ENCODE data around the gene BRME1. TPM values are rescaled to one million over a fixed set of nuclear protein-coding genes. Genes with fewer than 3 reads are reported as not detected.

The BRME1 gene
- total and polyA plus RNA-seq, 2 of the 13 experiments (the other 11 are each of a cell fraction or from before 2014, with no cell fraction given), result 0.74 to 1.5 TPM

- no peak for TF ChIP-seq RORA (CRISPR knock-in tag; IDR thresholded peaks at IDR 0.05)
- TF ChIP-seq, protein P1, sequence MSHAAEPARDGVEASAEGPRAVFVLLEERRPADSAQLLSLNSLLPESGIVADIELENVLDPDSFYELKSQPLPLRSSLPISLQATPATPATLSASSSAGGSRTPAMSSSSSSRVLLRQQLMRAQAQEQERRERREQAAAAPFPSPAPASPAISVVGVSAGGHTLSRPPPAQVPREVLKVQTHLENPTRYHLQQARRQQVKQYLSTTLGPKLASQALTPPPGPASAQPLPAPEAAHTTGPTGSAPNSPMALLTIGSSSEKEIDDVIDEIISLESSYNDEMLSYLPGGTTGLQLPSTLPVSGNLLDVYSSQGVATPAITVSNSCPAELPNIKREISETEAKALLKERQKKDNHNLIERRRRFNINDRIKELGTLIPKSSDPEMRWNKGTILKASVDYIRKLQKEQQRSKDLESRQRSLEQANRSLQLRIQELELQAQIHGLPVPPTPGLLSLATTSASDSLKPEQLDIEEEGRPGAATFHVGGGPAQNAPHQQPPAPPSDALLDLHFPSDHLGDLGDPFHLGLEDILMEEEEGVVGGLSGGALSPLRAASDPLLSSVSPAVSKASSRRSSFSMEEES (CRISPR knock-in tag; IDR thresholded peaks at IDR 0.05), result peak; percentile 38; the same call in 1 of the 2 replicates
- TF ChIP-seq ZNF550 (CRISPR knock-in tag; IDR thresholded peaks at IDR 0.05; ENCODE audit: borderline replicate concordance), result no peak
- no peak for TF ChIP-seq MAF1 (CRISPR knock-in tag; IDR thresholded peaks at IDR 0.05; ENCODE audit: borderline replicate concordance)
- TF ChIP-seq MBNL3 (CRISPR knock-in tag; conservative IDR thresholded peaks at IDR 0.05), result no peak
- TF ChIP-seq MED1 (CRISPR knock-in tag; IDR thresholded peaks at IDR 0.05), result peak; percentile 21
- no peak for TF ChIP-seq JDP2 (CRISPR knock-in tag; IDR thresholded peaks at IDR 0.05; ENCODE audit: borderline replicate concordance)
- 0 out of 2 replicates have a peak, but pooled peaks have one; percentile 36 for TF ChIP-seq NFE2L1 (CRISPR knock-in tag; IDR thresholded peaks at IDR 0.05; ENCODE audit: borderline replicate concordance)
- TF ChIP-seq, protein P2, sequence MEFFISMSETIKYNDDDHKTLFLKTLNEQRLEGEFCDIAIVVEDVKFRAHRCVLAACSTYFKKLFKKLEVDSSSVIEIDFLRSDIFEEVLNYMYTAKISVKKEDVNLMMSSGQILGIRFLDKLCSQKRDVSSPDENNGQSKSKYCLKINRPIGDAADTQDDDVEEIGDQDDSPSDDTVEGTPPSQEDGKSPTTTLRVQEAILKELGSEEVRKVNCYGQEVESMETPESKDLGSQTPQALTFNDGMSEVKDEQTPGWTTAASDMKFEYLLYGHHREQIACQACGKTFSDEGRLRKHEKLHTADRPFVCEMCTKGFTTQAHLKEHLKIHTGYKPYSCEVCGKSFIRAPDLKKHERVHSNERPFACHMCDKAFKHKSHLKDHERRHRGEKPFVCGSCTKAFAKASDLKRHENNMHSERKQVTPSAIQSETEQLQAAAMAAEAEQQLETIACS (CRISPR knock-in tag; IDR thresholded peaks at IDR 0.05), result peak; percentile 43; the same call in 1 of the 2 replicates
- no peak for TF ChIP-seq ZNF644 (CRISPR knock-in tag; IDR thresholded peaks at IDR 0.05; ENCODE audit: low read depth)
- no peak for TF ChIP-seq ZNF234 (CRISPR knock-in tag; conservative IDR thresholded peaks at IDR 0.05)
- no peak; the same call in 1 of the 2 replicates for TF ChIP-seq ZSCAN9 (CRISPR knock-in tag; IDR thresholded peaks at IDR 0.05; ENCODE audit: borderline replicate concordance)
- peak; percentile 96 for TF ChIP-seq E2F5 (CRISPR knock-in tag; conservative IDR thresholded peaks at IDR 0.05)
- no peak for TF ChIP-seq TFAP4 (IDR thresholded peaks at IDR 0.05; ENCODE audit: borderline replicate concordance, low read depth)
- TF ChIP-seq ZFYVE20 (CRISPR knock-in tag; IDR thresholded peaks at IDR 0.05; ENCODE audit: borderline replicate concordance, low read depth), result 0 out of 2 replicates have a peak, but pooled peaks have one; percentile 61
- TF ChIP-seq, protein P3, sequence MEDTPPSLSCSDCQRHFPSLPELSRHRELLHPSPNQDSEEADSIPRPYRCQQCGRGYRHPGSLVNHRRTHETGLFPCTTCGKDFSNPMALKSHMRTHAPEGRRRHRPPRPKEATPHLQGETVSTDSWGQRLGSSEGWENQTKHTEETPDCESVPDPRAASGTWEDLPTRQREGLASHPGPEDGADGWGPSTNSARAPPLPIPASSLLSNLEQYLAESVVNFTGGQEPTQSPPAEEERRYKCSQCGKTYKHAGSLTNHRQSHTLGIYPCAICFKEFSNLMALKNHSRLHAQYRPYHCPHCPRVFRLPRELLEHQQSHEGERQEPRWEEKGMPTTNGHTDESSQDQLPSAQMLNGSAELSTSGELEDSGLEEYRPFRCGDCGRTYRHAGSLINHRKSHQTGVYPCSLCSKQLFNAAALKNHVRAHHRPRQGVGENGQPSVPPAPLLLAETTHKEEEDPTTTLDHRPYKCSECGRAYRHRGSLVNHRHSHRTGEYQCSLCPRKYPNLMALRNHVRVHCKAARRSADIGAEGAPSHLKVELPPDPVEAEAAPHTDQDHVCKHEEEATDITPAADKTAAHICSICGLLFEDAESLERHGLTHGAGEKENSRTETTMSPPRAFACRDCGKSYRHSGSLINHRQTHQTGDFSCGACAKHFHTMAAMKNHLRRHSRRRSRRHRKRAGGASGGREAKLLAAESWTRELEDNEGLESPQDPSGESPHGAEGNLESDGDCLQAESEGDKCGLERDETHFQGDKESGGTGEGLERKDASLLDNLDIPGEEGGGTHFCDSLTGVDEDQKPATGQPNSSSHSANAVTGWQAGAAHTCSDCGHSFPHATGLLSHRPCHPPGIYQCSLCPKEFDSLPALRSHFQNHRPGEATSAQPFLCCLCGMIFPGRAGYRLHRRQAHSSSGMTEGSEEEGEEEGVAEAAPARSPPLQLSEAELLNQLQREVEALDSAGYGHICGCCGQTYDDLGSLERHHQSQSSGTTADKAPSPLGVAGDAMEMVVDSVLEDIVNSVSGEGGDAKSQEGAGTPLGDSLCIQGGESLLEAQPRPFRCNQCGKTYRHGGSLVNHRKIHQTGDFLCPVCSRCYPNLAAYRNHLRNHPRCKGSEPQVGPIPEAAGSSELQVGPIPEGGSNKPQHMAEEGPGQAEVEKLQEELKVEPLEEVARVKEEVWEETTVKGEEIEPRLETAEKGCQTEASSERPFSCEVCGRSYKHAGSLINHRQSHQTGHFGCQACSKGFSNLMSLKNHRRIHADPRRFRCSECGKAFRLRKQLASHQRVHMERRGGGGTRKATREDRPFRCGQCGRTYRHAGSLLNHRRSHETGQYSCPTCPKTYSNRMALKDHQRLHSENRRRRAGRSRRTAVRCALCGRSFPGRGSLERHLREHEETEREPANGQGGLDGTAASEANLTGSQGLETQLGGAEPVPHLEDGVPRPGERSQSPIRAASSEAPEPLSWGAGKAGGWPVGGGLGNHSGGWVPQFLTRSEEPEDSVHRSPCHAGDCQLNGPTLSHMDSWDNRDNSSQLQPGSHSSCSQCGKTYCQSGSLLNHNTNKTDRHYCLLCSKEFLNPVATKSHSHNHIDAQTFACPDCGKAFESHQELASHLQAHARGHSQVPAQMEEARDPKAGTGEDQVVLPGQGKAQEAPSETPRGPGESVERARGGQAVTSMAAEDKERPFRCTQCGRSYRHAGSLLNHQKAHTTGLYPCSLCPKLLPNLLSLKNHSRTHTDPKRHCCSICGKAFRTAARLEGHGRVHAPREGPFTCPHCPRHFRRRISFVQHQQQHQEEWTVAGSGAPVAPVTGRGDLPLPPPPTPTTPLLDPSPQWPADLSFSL (CRISPR knock-in tag; IDR thresholded peaks at IDR 0.05), result no peak
- no peak for TF ChIP-seq SETDB1 (CRISPR knock-in tag; IDR thresholded peaks at IDR 0.05; ENCODE audit: borderline replicate concordance)
Measured at GRCh38 chr19:13905634-13906520, at the start of gene BRME1, which contains the start of gene CC2D1A (continued).
